ENCODE data around the gene MACROD2. TPM values are rescaled to one million over a fixed set of nuclear protein-coding genes. Genes with fewer than 3 reads are reported as not detected.
"Not testable (repeated sequence)": the region's sequence is repeated elsewhere in the genome, so short reads cannot be mapped to it uniquely, and the experiment has no call there.

The MACROD2 gene
- total RNA-seq, 1 donor from 2014 or later = not detected

DNA sequence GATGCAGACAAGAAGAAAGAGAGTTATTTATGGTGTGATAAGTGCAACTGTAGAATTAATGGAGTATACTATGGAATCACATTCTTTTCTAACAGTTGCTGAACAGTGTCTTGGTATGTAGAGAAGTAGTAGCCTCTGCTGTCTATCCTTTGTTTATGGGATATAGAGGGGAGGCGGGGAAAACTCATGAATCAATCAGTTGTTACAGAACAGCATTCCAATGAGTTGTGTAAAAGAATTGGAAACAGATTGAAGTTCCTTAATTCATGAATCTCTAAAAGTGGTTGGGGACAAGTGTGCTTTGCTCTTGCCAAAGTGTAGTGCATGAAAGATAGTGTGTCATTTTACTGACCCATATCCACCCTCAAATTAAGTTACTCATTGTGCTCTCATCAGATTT is 264.4 kb downstream of the MACROD2 start:
- intact Hi-C loops (cut with micrococcal nuclease) = no loop called here

DNA sequence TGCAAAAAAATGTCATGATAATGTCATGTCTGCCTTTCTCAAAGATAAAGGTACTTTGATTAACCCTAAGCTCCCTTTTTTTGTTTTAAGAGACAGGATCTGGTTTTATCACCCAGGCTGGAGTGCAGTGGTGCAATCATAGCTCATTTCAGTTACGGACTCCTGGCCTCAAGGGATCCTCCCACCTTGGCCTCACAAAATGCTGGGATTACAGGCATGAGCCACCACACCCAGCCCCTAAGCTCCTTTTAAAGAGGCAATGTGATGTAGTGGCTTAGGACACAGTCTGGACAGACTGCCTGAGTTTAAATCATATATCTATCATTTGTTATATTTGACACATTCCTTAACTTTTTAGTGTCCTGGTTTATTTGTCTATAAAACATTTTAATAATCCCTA is 265.1 kb downstream of the MACROD2 start:
- intact Hi-C loops (cut with micrococcal nuclease) = no loop called here

DNA sequence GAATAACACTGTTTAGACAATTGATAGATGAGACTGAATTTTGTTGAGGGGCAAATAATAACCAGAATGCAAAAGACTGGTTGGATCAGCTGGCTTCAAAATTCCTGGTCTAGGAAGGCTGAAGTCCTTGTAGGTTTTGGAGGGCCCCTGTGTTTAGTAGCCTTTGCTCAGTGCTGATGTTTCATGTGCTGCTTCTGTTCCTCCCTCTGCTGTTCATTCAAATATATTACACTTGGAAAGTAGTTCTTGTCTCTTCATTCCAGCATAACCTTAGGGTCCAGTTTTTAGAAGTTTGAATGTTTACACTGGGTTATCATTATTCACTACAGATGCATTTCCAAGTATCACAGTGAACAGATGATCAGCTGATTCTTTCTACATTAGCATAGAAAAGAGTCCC is 269.6 kb downstream of the MACROD2 start:
- intact Hi-C loops (cut with micrococcal nuclease) = no loop called here

DNA sequence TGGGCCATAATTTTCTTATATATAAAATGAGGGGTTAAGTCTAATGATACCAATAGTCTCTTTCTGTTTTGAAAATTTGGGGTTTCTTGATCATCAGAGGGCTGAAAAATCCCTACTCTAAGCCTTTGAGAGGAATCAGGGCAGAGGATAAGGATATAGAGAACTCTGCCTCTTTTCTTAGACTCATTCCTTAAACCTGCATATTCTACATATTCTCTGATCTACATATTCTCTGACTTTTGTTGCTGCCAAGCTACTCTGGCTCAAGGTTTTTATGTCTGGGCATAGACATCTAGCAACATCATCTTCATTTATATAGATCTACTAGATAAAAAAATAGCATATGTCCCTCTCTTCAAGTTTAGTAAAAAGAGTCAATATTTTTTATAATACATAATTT is 270.9 kb downstream of the MACROD2 start:
- intact Hi-C loops (cut with micrococcal nuclease) = no loop called here

DNA sequence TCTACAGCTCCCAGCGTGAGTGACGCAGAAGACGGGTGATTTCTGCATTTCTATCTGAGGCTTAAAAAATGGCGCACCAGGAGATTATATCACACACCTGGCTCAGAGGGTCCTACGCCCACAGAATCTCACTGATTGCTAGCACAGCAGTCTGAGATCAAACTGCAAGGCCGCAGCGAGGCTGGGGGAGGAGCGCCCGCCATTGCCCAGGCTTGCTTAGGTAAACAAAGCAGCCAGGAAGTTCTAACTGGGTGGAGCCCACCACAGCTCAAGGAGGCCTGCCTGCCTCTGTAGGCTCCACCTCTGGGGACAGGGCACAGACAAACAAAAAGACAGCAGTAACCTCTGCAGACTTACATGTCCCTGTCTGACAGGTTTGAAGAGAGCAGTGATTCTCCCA is 275.4 kb downstream of the MACROD2 start:
- intact Hi-C loops (cut with micrococcal nuclease) = not testable (repeated sequence)

DNA sequence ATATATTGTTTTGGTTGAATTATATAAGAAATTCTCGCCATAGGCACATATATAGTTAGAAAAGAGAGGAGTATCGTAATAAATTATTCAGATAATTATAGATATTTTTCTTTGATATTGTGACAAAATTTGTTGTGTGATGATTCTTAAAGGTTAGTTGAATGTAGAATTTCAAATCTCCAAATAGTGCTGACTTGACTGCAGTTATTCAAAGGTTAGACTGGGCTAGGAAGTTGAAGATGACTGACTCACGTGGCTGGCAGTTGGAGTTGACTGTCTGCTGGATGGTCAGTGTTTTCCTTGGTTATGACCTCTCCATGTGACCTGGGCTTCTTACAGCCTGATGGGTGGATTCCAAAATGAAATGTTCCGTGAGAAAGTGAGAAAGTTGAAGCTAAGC is 286.8 kb downstream of the MACROD2 start:
- intact Hi-C loops (cut with micrococcal nuclease) = no loop called here

DNA sequence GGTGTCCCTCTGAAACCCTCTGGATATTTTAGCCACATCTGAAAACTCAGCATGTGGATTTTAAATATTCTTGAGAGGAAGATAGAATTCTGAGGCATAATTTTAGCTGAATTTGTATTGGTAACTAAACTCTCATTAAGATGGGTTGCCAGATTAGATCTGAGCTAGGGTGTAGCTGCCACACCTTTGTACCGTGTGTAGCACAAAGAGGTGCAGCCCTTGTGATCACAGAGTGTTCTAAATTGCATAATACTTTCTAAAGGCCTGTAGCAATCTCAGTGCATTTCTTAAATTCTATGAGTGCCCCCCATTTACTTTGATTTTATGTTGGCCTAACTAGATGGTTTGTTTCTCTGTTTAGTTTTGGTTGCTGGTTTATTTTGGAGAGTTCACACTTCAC is 289.1 kb downstream of the MACROD2 start:
- intact Hi-C loops (cut with micrococcal nuclease) = no loop called here

DNA sequence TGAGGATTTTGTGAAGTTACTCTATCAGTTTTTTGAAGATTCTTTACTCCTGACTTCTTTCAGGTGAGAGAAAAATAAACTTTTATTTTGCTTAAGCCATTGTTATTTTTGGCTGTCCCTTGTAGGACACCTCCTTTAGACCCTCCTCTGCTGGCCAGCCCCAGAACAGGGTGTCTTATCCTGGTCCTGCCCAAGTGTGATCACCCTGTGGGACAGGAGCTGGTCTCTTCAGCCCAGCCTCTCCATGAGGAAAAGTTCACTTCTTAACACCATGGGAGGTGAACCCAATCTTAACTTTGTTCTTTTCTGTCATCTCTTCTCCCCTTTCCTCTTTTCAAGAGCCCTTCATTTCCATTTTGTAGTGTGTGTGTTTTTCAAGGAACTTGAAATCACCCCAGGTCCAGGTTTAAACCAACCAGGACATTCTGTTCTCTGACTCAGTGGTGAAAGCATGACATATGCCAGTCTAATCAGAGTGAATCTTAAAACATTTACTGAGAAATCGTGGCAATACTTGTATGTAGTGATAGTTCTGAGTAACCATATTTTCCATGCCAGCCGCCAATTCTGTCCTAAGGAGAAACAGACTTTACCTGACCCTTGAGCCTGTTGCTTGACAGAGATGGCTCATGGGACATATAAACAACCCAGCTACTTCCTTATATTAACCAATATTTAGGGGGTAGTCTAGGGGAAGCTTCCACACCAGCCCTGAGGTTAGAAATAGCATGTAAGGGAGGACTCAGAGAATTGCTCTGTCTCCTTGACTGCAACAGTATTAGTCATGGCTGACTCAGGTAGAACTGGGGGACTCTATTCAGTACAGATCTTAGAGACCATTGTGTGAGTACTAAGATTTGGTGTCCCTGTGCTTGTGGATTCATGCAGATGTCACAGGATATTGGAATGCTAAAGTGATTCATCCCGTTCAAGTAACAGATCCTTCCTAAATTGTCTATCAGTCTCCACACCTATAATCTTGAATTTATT is 293.3 kb downstream of the MACROD2 start:
- intact Hi-C loops (cut with micrococcal nuclease) = no loop called here

DNA sequence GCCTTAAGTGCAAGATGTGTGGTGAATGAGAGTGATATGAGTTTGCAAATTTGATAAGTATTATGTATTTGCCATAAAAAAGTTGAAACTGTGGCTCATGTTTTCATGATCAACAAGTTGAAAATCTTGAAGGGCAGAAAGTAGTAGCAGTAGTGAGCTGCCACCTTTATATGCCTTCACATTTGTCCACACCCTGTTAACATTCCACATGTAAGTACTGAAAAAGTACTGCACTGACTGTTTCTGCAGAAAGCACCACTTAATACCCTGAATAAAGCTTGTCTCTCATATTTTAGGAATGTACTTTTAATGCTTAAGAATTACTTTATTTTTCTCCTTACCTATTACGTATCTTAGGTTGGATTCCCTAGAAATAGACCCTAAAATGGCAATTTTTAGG is 296.2 kb downstream of the MACROD2 start:
- intact Hi-C loops (cut with micrococcal nuclease) = no loop called here

DNA sequence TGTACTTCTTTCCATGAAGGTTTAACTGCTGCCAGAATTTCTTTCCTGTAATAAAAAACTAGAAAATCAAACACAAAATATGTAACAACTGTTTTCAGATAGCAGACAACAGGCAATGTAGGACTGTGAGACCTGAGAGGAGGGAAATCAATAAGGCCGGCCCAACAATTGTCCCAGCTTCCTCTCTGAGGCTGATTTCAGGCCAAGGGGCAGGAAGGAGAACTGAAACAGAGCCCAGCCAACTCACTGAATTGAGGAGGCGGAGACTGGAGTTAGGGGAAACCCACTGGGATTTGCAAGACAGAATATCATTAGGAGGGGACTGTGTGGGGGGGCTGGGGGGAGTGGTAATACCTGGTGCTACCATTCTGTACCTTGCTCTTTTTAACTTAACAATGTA is 299.9 kb downstream of the MACROD2 start:
- intact Hi-C loops (cut with micrococcal nuclease) = no loop called here

DNA sequence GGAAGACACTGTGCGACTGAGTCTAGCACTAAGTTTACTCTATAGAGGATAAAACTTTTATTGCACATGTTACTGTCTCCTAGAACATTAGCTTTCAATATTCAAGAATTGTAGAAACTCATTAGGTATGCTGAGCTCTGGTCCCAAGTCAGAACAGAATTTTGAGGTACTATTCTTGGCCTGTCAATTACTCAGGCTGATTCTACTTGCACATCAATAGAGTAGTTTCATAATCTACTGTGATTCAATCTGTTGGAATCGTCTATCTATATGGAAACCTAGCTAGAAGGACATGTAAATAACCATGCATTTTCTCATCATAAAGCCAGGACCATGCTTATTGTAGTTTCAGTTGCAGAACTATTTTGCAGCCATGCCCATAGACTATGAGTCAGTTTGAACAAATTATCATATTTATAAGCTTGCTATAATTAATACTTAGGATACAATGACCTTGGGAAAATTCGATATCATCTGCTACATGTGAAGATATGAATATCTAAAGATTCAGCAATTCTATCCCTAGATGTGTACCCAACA is 300.5 kb downstream of the MACROD2 start:
- intact Hi-C loops (cut with micrococcal nuclease) = no loop called here

DNA sequence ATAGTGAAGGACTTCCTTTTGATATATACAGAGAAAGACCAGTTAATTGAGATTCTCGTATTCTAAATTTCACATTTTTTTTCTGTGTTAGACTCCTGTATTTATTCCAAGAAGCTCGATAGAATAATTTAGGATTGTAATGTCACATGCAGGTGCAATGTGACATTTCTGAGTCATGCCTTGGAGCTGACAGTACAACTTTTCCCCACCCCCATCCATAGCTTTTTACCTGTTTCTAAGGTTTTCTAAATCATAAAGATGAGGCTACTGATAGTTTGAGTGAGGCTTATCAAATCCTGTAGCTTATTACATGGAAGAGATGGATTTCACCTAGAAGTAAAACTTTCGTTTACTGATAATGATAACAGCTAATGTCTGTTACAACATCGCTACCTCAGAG is 304.5 kb downstream of the MACROD2 start:
- intact Hi-C loops (cut with micrococcal nuclease) = loop anchor here (10.0 kb wide), 1 partner anchor 65 kb away; no protein-coding TSS in a partner anchor

DNA sequence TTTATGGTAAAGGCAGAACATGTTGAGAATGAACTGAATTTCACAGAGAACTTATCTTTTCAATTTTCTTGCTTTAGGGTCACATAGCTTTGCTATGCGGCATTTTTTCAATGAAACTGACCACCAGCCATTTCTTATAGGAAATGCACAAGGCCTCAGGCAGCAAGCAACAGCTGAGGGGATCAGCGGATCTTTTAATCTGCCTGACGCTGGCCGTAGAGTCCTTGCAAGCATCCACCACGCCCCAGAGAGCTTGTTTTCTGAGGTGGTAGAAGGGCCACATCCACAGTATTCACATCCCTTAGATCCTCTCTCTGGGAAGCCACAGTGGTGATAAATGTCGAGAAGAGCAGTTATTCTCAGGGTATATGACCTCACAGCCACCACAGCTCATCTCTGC is 307.8 kb downstream of the MACROD2 start:
- intact Hi-C loops (cut with micrococcal nuclease) = loop anchor here (10.0 kb wide), 1 partner anchor 68 kb away; no protein-coding TSS in a partner anchor

DNA sequence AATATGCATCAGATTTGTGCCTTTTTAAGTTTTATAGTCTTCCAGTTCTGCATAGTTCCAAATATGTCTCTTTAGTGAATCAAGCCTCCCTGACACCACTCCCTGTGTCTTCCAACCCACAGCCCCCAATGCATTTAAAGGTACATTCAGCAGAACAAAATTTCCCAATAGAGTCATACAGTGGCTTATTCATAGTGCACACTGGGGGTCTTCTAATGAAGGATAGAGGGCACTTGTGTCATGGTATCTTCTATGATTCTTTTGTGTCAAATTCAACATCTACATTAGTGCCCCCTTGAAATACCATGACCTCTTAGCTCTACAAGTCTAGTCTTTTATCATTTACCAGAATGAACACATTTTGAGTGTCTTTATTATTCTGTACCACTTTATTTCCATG is 308.3 kb downstream of the MACROD2 start:
- intact Hi-C loops (cut with micrococcal nuclease) = loop anchor here (10.0 kb wide), 1 partner anchor 69 kb away; no protein-coding TSS in a partner anchor

DNA sequence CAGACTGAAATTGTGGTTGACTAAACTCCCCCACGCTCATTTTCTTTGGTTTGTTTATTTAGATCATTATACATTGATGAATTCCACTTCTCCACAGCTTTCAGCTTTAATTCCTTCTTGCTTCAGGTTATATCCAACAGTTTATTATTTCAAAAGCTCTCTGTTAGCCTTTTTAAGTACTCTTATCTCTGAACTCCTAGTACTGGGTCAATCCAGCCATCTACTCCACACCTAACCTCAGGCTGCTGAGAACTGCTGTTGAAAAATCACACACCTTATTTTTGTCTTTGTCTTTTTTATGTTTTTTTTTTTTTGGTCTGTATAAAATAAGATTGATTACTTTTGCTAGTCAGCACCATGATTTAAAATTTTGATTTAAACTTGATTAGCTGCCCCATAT is 309.2 kb downstream of the MACROD2 start:
- intact Hi-C loops (cut with micrococcal nuclease) = loop anchor here (10.0 kb wide), 1 partner anchor 70 kb away; no protein-coding TSS in a partner anchor

DNA sequence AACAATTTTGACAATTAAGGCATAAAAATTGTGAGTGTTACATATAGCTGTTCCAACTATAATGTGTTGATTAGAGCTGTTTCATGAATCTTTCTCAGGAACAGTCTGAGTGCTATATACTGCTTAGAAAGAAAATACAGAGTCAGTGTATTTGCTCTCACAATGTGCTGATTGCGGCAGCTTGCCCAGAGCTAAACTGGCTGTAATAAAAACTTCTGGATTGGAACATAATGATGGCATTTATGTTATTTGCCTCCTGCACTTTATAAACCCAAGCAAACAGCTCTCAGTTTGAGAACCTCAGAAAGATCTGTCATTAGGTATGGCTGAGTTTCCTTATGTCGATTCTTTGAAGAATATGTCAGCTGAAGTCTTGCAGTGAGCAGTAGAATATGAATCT is 312.6 kb downstream of the MACROD2 start:
- intact Hi-C loops (cut with micrococcal nuclease) = loop anchor here (10.0 kb wide), 1 partner anchor 73 kb away; no protein-coding TSS in a partner anchor

DNA sequence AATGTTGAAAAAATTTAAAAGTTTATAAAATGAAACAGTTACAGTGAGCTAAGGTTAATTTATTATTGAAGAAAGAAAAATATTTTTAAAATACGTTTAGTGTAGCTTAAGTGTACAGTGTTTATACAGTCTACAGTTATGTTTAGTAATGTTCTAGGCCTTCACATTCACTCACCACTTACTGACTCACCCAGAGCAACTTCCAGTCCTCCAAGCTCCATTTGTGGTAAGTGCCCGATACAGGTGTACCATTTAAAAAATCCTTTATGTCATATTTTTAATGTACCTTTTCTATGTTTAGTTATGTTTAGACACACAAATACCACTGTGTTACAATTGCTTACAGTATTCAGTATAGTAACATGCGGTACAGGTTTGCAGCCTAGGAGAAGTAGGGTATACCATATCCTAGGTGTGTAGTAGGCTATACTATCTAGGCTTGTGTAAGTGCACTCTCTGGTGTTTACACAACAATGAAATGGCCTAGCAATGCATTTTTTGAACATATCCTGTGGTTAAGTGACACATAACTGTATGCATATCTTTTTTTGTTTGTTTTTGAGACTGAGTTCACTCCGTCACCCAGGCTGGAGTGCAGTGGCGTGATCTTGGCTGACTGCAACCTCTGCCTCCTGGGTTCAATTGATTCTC is 315.8 kb downstream of the MACROD2 start:
- intact Hi-C loops (cut with micrococcal nuclease) = no loop called here

DNA sequence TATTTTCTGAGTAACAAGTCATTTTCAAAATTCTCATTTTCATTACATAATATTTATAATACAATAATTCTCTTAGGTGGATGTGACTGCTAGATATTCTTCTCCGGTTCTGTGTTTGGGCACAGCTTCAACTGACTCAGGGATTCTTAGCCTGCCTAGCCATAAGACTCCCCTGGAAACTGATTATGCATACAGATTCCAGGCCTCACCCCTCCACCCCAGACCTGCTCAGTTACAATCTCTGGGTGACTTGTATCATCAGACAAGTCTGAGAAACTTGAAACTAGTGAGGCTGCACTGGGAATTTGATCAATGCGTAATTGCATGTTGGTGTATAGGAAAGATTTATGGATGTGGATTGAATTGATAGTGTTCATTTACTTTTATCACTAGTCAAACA is 316.7 kb downstream of the MACROD2 start:
- intact Hi-C loops (cut with micrococcal nuclease) = no loop called here

DNA sequence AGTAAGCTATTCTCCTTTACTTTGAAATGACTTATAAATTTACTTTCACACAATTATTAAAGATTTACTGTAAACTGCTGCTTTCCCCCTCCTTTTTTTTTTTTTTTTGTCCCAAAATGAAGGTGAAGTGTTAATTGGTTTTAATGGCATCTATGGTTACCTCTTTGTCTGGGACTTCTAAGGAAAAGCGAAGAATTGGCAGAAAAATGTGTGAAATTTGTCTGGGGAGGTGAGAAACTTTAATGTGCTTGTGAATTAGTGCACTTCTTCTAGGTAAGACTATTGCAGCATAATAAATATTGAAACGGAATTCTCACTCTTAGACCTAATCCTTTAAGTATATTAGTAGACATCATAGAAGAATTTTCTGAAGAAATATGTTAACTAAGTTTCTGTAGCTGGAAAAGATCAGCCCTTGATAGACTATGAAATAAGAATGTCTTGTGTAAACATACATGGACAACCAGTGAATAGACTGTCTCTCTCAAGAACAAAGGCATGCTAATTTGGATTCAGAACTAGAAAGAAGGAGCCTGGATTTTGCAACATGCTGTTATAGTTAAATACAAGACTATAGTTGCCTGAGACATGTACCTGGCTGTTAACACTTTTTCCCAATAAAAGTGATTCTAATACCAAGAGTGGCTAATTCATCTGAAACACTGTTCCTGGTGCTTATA is 318.2 kb downstream of the MACROD2 start:
- intact Hi-C loops (cut with micrococcal nuclease) = no loop called here

DNA sequence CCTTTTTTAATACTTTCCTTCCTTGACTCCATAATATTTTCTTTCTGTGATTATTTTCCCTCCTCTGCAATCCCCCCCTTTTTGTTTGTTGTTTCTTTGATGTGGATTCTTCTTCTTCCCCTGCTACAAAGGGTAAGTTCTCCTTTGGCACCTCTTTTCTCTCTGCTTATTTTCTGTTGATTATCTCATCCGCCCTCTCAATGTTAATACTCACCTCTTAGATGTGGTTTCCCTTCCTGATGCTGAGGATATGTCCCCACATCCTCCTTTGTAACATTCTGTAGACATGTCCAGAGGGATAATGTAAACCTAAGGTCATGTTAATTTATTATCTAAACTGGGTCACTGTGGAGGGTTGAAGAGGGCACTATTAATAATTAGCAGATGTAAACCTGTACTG is 324.4 kb downstream of the MACROD2 start:
- intact Hi-C loops (cut with micrococcal nuclease) = no loop called here

DNA sequence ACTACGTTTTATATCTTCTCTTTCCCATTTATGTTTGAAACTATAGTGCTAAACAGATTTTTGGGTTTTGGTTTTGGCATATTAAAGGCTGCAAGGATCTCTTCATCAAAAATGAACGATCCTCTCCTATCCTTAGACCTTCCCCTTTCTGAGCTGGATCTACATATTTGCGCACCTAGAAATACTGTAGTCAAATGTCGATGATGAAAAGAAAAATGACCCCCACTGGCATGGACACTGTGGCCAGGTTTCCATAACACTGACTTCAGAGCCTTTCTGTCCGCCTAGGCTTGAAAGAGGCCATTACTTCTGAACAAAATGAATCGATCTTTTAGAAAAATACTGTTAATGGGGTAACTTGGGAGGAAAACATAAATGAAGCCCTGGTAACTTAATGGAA is 336.3 kb downstream of the MACROD2 start:
- intact Hi-C loops (cut with micrococcal nuclease) = no loop called here

Measured in T-helper 1 cell treated with Interleukin-12 subunit alpha and Interleukin-12 subunit beta and Interleukin-4 antibody, amounts not matched to agents 30 ng/mL and 1 ng/mL, for 36 hours (primary cell).